Type B pancreatic cell (in vitro differentiated cells): ENCODE results near the gene PANK4. TPM values are rescaled to one million over a fixed set of nuclear protein-coding genes. Genes with fewer than 3 reads are reported as not detected.

ENCODE experiments used
- DNase-seq: peaks from one replicate; pipeline ENCODE4 v3.0.0; 2021; ENCODE audit warnings: mixed read lengths; ENCODE audit not compliant: unreplicated experiment; ENCODE audit errors: extremely low spot score
- H3K27ac Mint-ChIP-seq: 2 replicates; pipeline ENCODE4 v1.8.0; 2021; ENCODE audit warnings: mild to moderate bottlenecking, mixed read lengths
- H3K27me3 Mint-ChIP-seq: 2 replicates; pipeline ENCODE4 v1.8.0; 2021; ENCODE audit warnings: mixed read lengths
- H3K36me3 Mint-ChIP-seq: 2 replicates; pipeline ENCODE4 v1.8.0; 2021; ENCODE audit warnings: mixed read lengths
- H3K4me1 Mint-ChIP-seq: one replicate; pipeline ENCODE4 v1.8.0; 2021; ENCODE audit warnings: mixed read lengths; ENCODE audit not compliant: unreplicated experiment
- H3K4me3 Mint-ChIP-seq: 2 replicates; pipeline ENCODE4 v1.8.0; 2021; ENCODE audit warnings: mild to moderate bottlenecking, mixed read lengths
- H3K9me3 Mint-ChIP-seq: 2 replicates; pipeline ENCODE4 v1.8.0; 2021; ENCODE audit warnings: mixed read lengths
- CTCF ChIP-seq: fragments of 200-600 bp; sonication (generic); conservative IDR thresholded peaks from 2 replicates; pipeline ENCODE4 v1.5.0; 2021; ENCODE audit warnings: antibody characterized with exemption, mild to moderate bottlenecking
- total RNA-seq: library from RNA; stranded (reverse); gene quantifications from 2 replicates; pipeline ENCODE4 v1.2.1, GENCODE V29; 2021; ENCODE audit warnings: low replicate concordance

The PANK4 gene
- total RNA-seq, 1 donor from 2014 or later: 49.1 TPM

GRCh38 chr1:2493691-2494322 is 32.6 kb downstream of the PANK4 start:
- Mint-ChIP-seq H3K36me3 (no peaks in the 10 kb centered on the region), H3K27me3 (peaks cover 5% of the 10 kb centered on the region), H3K27ac (no peak overlapping the region)

GRCh38 chr1:2493218-2493617 is 33.2 kb downstream of the PANK4 start:
- no peaks in the 10 kb centered on the region for H3K9me3 Mint-ChIP-seq
- no peak for DNase-seq
- H3K36me3 Mint-ChIP-seq: no peaks in the 10 kb centered on the region
- no peak overlapping the region for H3K27ac Mint-ChIP-seq
- no peaks in the 10 kb centered on the region for H3K4me1 Mint-ChIP-seq
- H3K27me3 Mint-ChIP-seq: peaks cover 5% of the 10 kb centered on the region
- no peak for TF ChIP-seq CTCF
- no peak overlapping the region for H3K4me3 Mint-ChIP-seq

More at GRCh38 chr1:2493691-2494322, 32.6 kb downstream of the PANK4 start:
- no peak for DNase-seq
- no peak for TF ChIP-seq CTCF
- no peaks in the 10 kb centered on the region for H3K9me3 Mint-ChIP-seq
- no peak overlapping the region for H3K4me3 Mint-ChIP-seq
- no peaks in the 10 kb centered on the region for H3K4me1 Mint-ChIP-seq

GRCh38 chr1:2492091-2492490 is 34.3 kb downstream of the PANK4 start:
- H3K27ac Mint-ChIP-seq: no peak overlapping the region
- H3K9me3 Mint-ChIP-seq: no peaks in the 10 kb centered on the region
- peaks cover 5% of the 10 kb centered on the region for H3K27me3 Mint-ChIP-seq
- TF ChIP-seq CTCF: no peak
- no peak for DNase-seq
- H3K36me3 Mint-ChIP-seq: no peaks in the 10 kb centered on the region
- no peak overlapping the region for H3K4me3 Mint-ChIP-seq
- H3K4me1 Mint-ChIP-seq: no peaks in the 10 kb centered on the region

GRCh38 chr1:2489615-2490014 is 36.8 kb downstream of the PANK4 start:
- no peaks in the 10 kb centered on the region for H3K4me1 Mint-ChIP-seq
- H3K27ac Mint-ChIP-seq: no peak overlapping the region
- H3K4me3 Mint-ChIP-seq: no peak overlapping the region
- DNase-seq: no peak
- H3K9me3 Mint-ChIP-seq: no peaks in the 10 kb centered on the region
- no peaks in the 10 kb centered on the region for H3K36me3 Mint-ChIP-seq
- TF ChIP-seq CTCF: no peak
- peaks cover 5% of the 10 kb centered on the region for H3K27me3 Mint-ChIP-seq

GRCh38 chr1:2488688-2489087 is 37.7 kb downstream of the PANK4 start:
- H3K27me3 Mint-ChIP-seq: peaks cover 7% of the 10 kb centered on the region
- no peak for TF ChIP-seq CTCF
- no peak overlapping the region for H3K27ac Mint-ChIP-seq
- no peak overlapping the region for H3K4me3 Mint-ChIP-seq
- H3K4me1 Mint-ChIP-seq: no peaks in the 10 kb centered on the region
- no peak for DNase-seq
- H3K36me3 Mint-ChIP-seq: no peaks in the 10 kb centered on the region
- no peaks in the 10 kb centered on the region for H3K9me3 Mint-ChIP-seq
